H1 (cell line): Measurements from ENCODE around the gene ZBTB42. TPM values are rescaled to one million over a fixed set of nuclear protein-coding genes. Genes with fewer than 3 reads are reported as not detected.
A peak's percentile ranks its signal among the peaks of the same experiment; 100 is the strongest.

Source experiments
- CTCF ChIA-PET: fragments of 300-600 bp; sonication (Branson Sonifier 250); formaldehyde crosslinking; loops from one replicate; lab custom pipeline; 2021; ENCODE audit not compliant: partially characterized antibody; lab: Charles Lee
- POLR2A ChIA-PET: fragments of 300-600 bp; sonication (Branson Sonifier 250); formaldehyde crosslinking; loops from one replicate; lab custom pipeline; 2021; ENCODE audit warnings: inconsistent platforms; ENCODE audit not compliant: partially characterized antibody; lab: Charles Lee
- DNase-seq, 2 experiments: peaks; one replicate each; pipeline versions ENCODE4 v3.0.0 to v3.0.0-alpha.2; 2010 to 2022; ENCODE audit warnings: low spot score in 2 of 2, low read depth in 1 of 2, mixed read lengths in 1 of 2
- FAIRE-seq: peaks from 2 replicates; lab custom pipeline; 2011; peaks lifted over from hg19 to GRCh38; lab: Jason Lieb, UNC
- H2AFZ ChIP-seq: 2 replicates; pipeline ENCODE4 v1.8.1; 2012; ENCODE audit warnings: low read length, inconsistent platforms
- H2AK5ac ChIP-seq: 2 replicates; pipeline ENCODE4 v1.6.1; 2013; ENCODE audit warnings: low read depth, low read length
- H2BK120ac ChIP-seq: replicated peaks from 2 replicates; pipeline ENCODE3; 2013; ENCODE audit warnings: low read depth, low read length, inconsistent platforms
- H2BK12ac ChIP-seq: 2 replicates; pipeline ENCODE4 v1.6.1; 2013; ENCODE audit warnings: low read depth, low read length
- H2BK15ac ChIP-seq: 2 replicates; pipeline ENCODE4 v1.6.1; 2013; ENCODE audit warnings: low read length
- H2BK20ac ChIP-seq: 2 replicates; pipeline ENCODE4 v1.6.1; 2013; ENCODE audit warnings: low read length
- H2BK5ac ChIP-seq: 2 replicates; pipeline ENCODE4 v1.6.1; 2013; ENCODE audit warnings: low read depth, low read length
- H3K14ac ChIP-seq: 2 replicates; pipeline ENCODE4 v1.6.1; 2013; ENCODE audit warnings: inconsistent platforms; ENCODE audit not compliant: insufficient read length
- H3K18ac ChIP-seq: 2 replicates; pipeline ENCODE4 v1.6.1; 2013; ENCODE audit warnings: low read length; ENCODE audit errors: extremely low read depth
- H3K23ac ChIP-seq: 2 replicates; pipeline ENCODE4 v1.6.1; 2013; ENCODE audit warnings: inconsistent platforms; ENCODE audit not compliant: insufficient read length
- H3K23me2 ChIP-seq: 2 replicates; pipeline ENCODE4 v1.6.1; 2013; ENCODE audit warnings: low read depth, low read length
- H3K27ac ChIP-seq: 2 replicates; pipeline ENCODE4 v1.6.1; 2011; ENCODE audit warnings: low read depth, low read length, inconsistent platforms
- H3K27me3 ChIP-seq, 4 experiments: replicated peaks in 1 of 4; 1 replicate in 1 of 4; 2 replicates in 3 of 4; pipeline versions ENCODE4 v1.6.1 to v1.8.1; 2011 to 2013; ENCODE audit warnings: low read length in 3 of 4, mild to moderate bottlenecking in 3 of 4, inconsistent platforms in 2 of 4, mixed read lengths in 2 of 4, moderate library complexity in 1 of 4; ENCODE audit not compliant: control insufficient read depth in 3 of 4, insufficient read depth in 3 of 4; ENCODE audit errors: extremely low read depth in 1 of 4
- H3K36me3 ChIP-seq, 4 experiments: 2 replicates each; pipeline versions ENCODE4 v1.6.1 to v1.8.1; 2011 to 2013; ENCODE audit warnings: mild to moderate bottlenecking in 4 of 4, low read length in 3 of 4, moderate library complexity in 2 of 4, control low read depth in 1 of 4, inconsistent platforms in 1 of 4; ENCODE audit not compliant: insufficient read depth in 4 of 4, control insufficient read depth in 2 of 4
- H3K4ac ChIP-seq: replicated peaks from 2 replicates; pipeline ENCODE3; 2013; ENCODE audit warnings: low read length, low read depth, mixed read lengths, inconsistent platforms; ENCODE audit not compliant: insufficient read length
- H3K4me1 ChIP-seq, 4 experiments: replicated peaks in 1 of 4; 1 replicate in 1 of 4; 2 replicates in 3 of 4; pipeline versions ENCODE4 v1.6.1 to v1.8.1; 2011 to 2013; ENCODE audit warnings: low read length in 3 of 4, inconsistent platforms in 2 of 4, mixed read lengths in 1 of 4; ENCODE audit not compliant: insufficient read depth in 4 of 4, control insufficient read depth in 3 of 4
- H3K4me2 ChIP-seq, 2 experiments: 2 replicates each; pipeline versions ENCODE4 v1.6.1 to v1.8.1; 2011 to 2013; ENCODE audit warnings: low read depth in 2 of 2, low read length in 2 of 2, control low read depth in 1 of 2, inconsistent platforms in 1 of 2, mild to moderate bottlenecking in 1 of 2; ENCODE audit not compliant: insufficient read depth in 1 of 2
- H3K4me3 ChIP-seq, 4 experiments: fragments of 200-600, 300-600 bp in 1 of 4; sonication (generic), shearing (Covaris generic), sonication (Bioruptor Twin) in 1 of 4; 2 replicates each; pipeline versions ENCODE4 v1.5.1 to v1.8.1; 2011 to 2016; ENCODE audit warnings: low read length in 4 of 4, low read depth in 3 of 4, control low read depth in 2 of 4, inconsistent platforms in 2 of 4, mild to moderate bottlenecking in 2 of 4, mixed read lengths in 1 of 4, moderate library complexity in 1 of 4; ENCODE audit not compliant: insufficient read depth in 2 of 4; ENCODE audit errors: extremely low read depth in 1 of 4
- H3K56ac ChIP-seq: replicated peaks from 2 replicates; pipeline ENCODE3; 2013; ENCODE audit warnings: low read depth, mild to moderate bottlenecking, mixed read lengths, low read length, inconsistent platforms; ENCODE audit not compliant: insufficient read length
- H3K79me1 ChIP-seq: 2 replicates; pipeline ENCODE4 v1.6.1; 2013; ENCODE audit warnings: low read depth, low read length, control low read depth
- H3K79me2 ChIP-seq, 2 experiments: 2 replicates each; pipeline versions ENCODE4 v1.6.1 to v1.8.1; 2012 to 2013; ENCODE audit warnings: low read length in 2 of 2, mild to moderate bottlenecking in 2 of 2, inconsistent platforms in 1 of 2; ENCODE audit not compliant: insufficient read depth in 2 of 2, control insufficient read depth in 1 of 2
- H3K9ac ChIP-seq, 4 experiments: replicated peaks in 1 of 4; 1 replicate in 1 of 4; 2 replicates in 3 of 4; pipeline versions ENCODE4 v1.6.1 to v1.8.1; 2011 to 2013; ENCODE audit warnings: low read depth in 3 of 4, low read length in 3 of 4, control low read depth in 2 of 4, mild to moderate bottlenecking in 2 of 4, moderate library complexity in 2 of 4, inconsistent platforms in 1 of 4; ENCODE audit errors: extremely low read depth in 1 of 4
- H3K9me3 ChIP-seq, 2 experiments: 2 replicates each; pipeline versions ENCODE4 v1.6.1 to v1.8.1; 2012 to 2013; ENCODE audit warnings: mild to moderate bottlenecking in 2 of 2, moderate library complexity in 2 of 2, control low read depth in 1 of 2, inconsistent platforms in 1 of 2, low read depth in 1 of 2, low read length in 1 of 2, mixed read lengths in 1 of 2; ENCODE audit not compliant: insufficient read depth in 2 of 2
- H4K20me1 ChIP-seq, 2 experiments: replicated peaks in 1 of 2; 2 replicates each; pipeline versions ENCODE3 to v1.8.1; 2011 to 2013; ENCODE audit warnings: inconsistent platforms in 2 of 2, low read length in 2 of 2, mild to moderate bottlenecking in 1 of 2; ENCODE audit not compliant: insufficient read depth in 2 of 2, control insufficient read depth in 1 of 2
- H4K5ac ChIP-seq: 2 replicates; pipeline ENCODE4 v1.6.1; 2013; ENCODE audit warnings: low read length, low read depth, mixed read lengths, inconsistent platforms; ENCODE audit not compliant: insufficient read length
- H4K8ac ChIP-seq: 2 replicates; pipeline ENCODE4 v1.8.0; 2013; ENCODE audit warnings: mild to moderate bottlenecking, moderate library complexity, low read length, inconsistent platforms; ENCODE audit not compliant: insufficient read depth; ENCODE audit errors: extremely low read depth
- H4K91ac ChIP-seq: replicated peaks from 2 replicates; pipeline ENCODE3; 2013; ENCODE audit warnings: low read length, mixed read lengths, inconsistent platforms; ENCODE audit not compliant: insufficient read length
- WGBS, 2 experiments: shearing (Covaris generic) in 1 of 2; methylation state at CpG; one replicate each; pipeline versions ENCODE4 v1.1.6 to v1.1.7; 2013 to 2015; ENCODE audit warnings: low lambda C conversion rate in 2 of 2, mixed read lengths in 2 of 2, inconsistent platforms in 1 of 2, low coverage in 1 of 2, missing lambda C conversion rate in 1 of 2; ENCODE audit not compliant: insufficient replicate concordance in 2 of 2, insufficient coverage in 1 of 2, insufficient read length in 1 of 2; ENCODE audit errors: extremely low coverage in 1 of 2, missing lambda C conversion rate in 1 of 2; 5-methylcytosine and 5-hydroxymethylcytosine counted together
- polyA plus RNA-seq, 7 experiments: library from polyadenylated mRNA; depleted of rRNA in 3 of 7; stranded (reverse) in 5 of 7; unstranded in 2 of 7; fragments of >200 nt in 5 of 7; fragments of 200-250 nt in 2 of 7; gene quantifications; 1 replicate in 5 of 7; 2 replicates in 1 of 7; 4 replicates in 1 of 7; pipeline versions ENCODE4 v1.2.1 to v1.2.3, GENCODE V29; 2011 to 2013; ENCODE audit warnings: missing spikeins in 2 of 7, mixed read lengths in 2 of 7
- total RNA-seq: library from RNA; stranded (reverse); fragmentation: NEBNext Ultra II Directional; extraction: Animal tissue kit (Norgen Biotek cat#: 25700); gene quantifications from 2 replicates; pipeline ENCODE4 v1.2.1, GENCODE V29; 2021

ZBTB42 gene
- total and polyA plus RNA-seq, 2 of the 8 experiments (the other 6 are each of a cell fraction or from before 2014, with no cell fraction given) = 2.8 to 3.1 TPM

- Histone ChIP-seq H3K4me3 (peak overlapping the region; percentile 86 to 97 (median 94)), H3K27ac (peak overlapping the region; percentile 85; the same call in 1 of the 2 replicates), H3K4me2 (peak overlapping the region; percentile 73 to 87), H2BK15ac (no peak overlapping the region), H3K56ac (no peak overlapping the region), H3K18ac (no peak overlapping the region), H4K20me1 (peaks cover 19 to 44% of the 10 kb centered on the region in 2 experiments), H2BK5ac (0 out of 2 replicates have a peak overlapping the region, but pooled peaks have one; percentile 96), H2AK5ac (no peak overlapping the region), H4K91ac (no peak overlapping the region), H2BK12ac (0 out of 2 replicates have a peak overlapping the region, but pooled peaks have one; percentile 50), H3K14ac (no peak overlapping the region), H3K36me3 (peaks cover 8 to 30% (median 19%) of the 10 kb centered on the region in 4 experiments; a peak in 7 of 8 replicates), H3K9ac (peak overlapping the region; percentile 81 to 93 (median 93)), H4K5ac (no peak overlapping the region), H4K8ac (peak overlapping the region; percentile 98; the same call in 1 of the 2 replicates), H3K23ac (no peak overlapping the region), H3K9me3 (peaks cover 10 to 25% of the 10 kb centered on the region in 2 experiments), H2BK20ac (no peak overlapping the region), H2BK120ac (no peak overlapping the region), H2AFZ (no peak overlapping the region), H3K79me2 (peaks cover 10 to 49% of the 10 kb centered on the region in 2 experiments; a peak in 3 of 4 replicates), H3K27me3 (no peaks in the 10 kb centered on the region; a peak in 1 of 7 replicates), H3K79me1 (peaks cover 24% of the 10 kb centered on the region), H3K4ac (no peak overlapping the region), H3K4me1 (peaks cover 0 to 13% (median 5%) of the 10 kb centered on the region in 4 experiments; a peak in 6 of 7 replicates), H3K23me2 (peaks cover 5% of the 10 kb centered on the region; the same call in 1 of the 2 replicates)
- ChIA-PET CTCF (interaction anchor here (0.6 to 2.6 kb wide), 12 partner anchors 12 to 805 kb away, joined by 3 to 11 read pairs (median 4); partner anchors contain the start of genes ADSS1 and ZBTB42), POLR2A (interaction anchor here (0.8 to 2.9 kb wide), 19 partner anchors 9 to 141 kb away, joined by 3 to 21 read pairs (median 4); no protein-coding TSS in a partner anchor)
- no peak for FAIRE-seq
- WGBS, 2 experiments = 7% methylated on average over 23 of the region's 30 CpGs; no CpG with 5 or more reads in 1 of the 2 experiments
- DNase-seq = no peak
These were observed 47.2 kb upstream of the ZBTB42 start for GRCh38 chr14:104753528-104754212.
